ENCODE measurements around the gene PRTFDC1.

DNA sequence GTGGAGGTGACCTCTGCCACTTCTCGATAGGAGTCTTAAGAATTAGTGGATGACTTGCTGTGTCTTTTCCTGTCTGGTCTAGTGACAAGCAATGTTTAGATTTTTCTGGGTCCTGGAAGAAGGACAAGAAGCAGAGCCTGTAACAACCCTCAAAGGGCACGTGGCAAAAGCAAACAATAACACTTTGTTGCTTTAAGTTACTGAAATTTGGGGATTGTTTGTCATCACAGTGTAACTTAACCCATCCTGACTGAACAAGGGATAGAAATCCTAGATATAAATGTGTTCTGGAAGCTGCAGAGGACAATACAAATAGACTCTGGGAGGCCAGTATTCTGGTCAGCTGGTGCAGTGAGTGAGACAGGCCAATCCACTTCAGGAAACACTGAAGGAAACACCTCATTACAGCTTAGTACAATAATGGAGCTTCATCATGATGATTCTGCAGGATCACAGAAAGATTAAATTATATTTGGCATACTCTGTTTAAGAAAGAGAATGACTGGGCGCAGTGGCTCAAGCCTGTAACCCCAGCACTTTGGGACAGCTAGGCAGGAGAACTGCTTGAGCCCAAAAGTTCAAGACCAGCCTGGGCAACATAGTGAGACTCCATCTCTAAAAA, 40.2 kb upstream of the PRTFDC1 start:
- no peak for TF ChIP-seq CTCF (conservative IDR thresholded peaks at IDR 0.05; ENCODE audit: low read length)
- no peak for TF ChIP-seq EZH2phosphoT487 (IDR thresholded peaks at IDR 0.05; ENCODE audit: borderline replicate concordance, low read depth, low read length)

All from OCI-LY7 (cell line).